GM12891 (cell line): Measurements from ENCODE around the gene CDH23.

Experiments
- POLR2A ChIP-seq: IDR thresholded peaks from 2 replicates; pipeline ENCODE4 v1.6.1; 2011; ENCODE audit warnings: low read depth, low read length, control low read depth
- POLR2AphosphoS5 ChIP-seq: IDR thresholded peaks from 2 replicates; pipeline ENCODE4 v1.6.1; 2011; ENCODE audit warnings: low read depth, low read length, control low read depth
- POU2F2 ChIP-seq: IDR thresholded peaks from 2 replicates; pipeline ENCODE4 v1.6.1; 2011; ENCODE audit warnings: low read depth, mild to moderate bottlenecking, control low read depth, low read length, moderate library complexity
- TAF1 ChIP-seq: IDR thresholded peaks from 2 replicates; pipeline ENCODE4 v1.6.1; 2011; ENCODE audit warnings: low read depth, low read length, control low read depth

GRCh38 chr10:71637305-71637704, 240.6 kb downstream of the CDH23 start:
- no peak for TF ChIP-seq POLR2A
- TF ChIP-seq POLR2AphosphoS5: no peak
- TF ChIP-seq TAF1: no peak
- no peak for TF ChIP-seq POU2F2
